ENCODE measurements around the gene ZNF324. TPM values are rescaled to one million over a fixed set of nuclear protein-coding genes. Genes with fewer than 3 reads are reported as not detected.
"Not testable (repeated sequence)": the region's sequence is repeated elsewhere in the genome, so short reads cannot be mapped to it uniquely, and the experiment has no call there.

ZNF324 gene
- total RNA-seq, 1 experiment from 2014 or later = 11.6 TPM

GRCh38 chr19:58469241-58470013 is 2.5 kb downstream of the ZNF324 start:
- in situ Hi-C loops (cut with HindIII; ENCODE audit: low sequenced_read_pairs) = no loop called here
- DNase-seq (ENCODE audit: low spot score) = no peak

- DNase-seq (ENCODE audit: low spot score); in situ Hi-C loops (cut with HindIII; ENCODE audit: low sequenced_read_pairs): not testable (repeated sequence)
Measured at GRCh38 chr19:58470837-58471543, 4.1 kb downstream of the ZNF324 start.

- DNase-seq (ENCODE audit: low spot score) = no peak
- in situ Hi-C loops (cut with HindIII; ENCODE audit: low sequenced_read_pairs) = no loop called here
Measured at GRCh38 chr19:58471736-58472135, 4.9 kb downstream of the ZNF324 start.

- in situ Hi-C loops (cut with HindIII; ENCODE audit: low sequenced_read_pairs) = no loop called here
- no peak for DNase-seq (ENCODE audit: low spot score)
Measured at GRCh38 chr19:58473775-58474174, 6.9 kb downstream of the ZNF324 start.

- in situ Hi-C loops (cut with HindIII; ENCODE audit: low sequenced_read_pairs) = no loop called here
- DNase-seq (ENCODE audit: low spot score) = no peak
Measured at GRCh38 chr19:58474291-58474996, 7.6 kb downstream of the ZNF324 start.

- in situ Hi-C loops (cut with HindIII; ENCODE audit: low sequenced_read_pairs) = no loop called here
- no peak for DNase-seq (ENCODE audit: low spot score)
Measured at GRCh38 chr19:58474997-58475713, 8.3 kb downstream of the ZNF324 start.

- in situ Hi-C loops (cut with HindIII; ENCODE audit: low sequenced_read_pairs) = no loop called here
- DNase-seq (ENCODE audit: low spot score) = peak; percentile 98
Measured at GRCh38 chr19:58475714-58476497, 9.0 kb downstream of the ZNF324 start, which contains the start of gene ZNF446. Gene ZNF446, plus strand, starts transcription at chr19:58476352. Its CDS starts 867 bp downstream, at chr19:58477219.

GRCh38 chr19:58476498-58477015 is 9.7 kb downstream of the ZNF324 start:
- DNase-seq (ENCODE audit: low spot score) = peak; percentile 17
- in situ Hi-C loops (cut with HindIII; ENCODE audit: low sequenced_read_pairs) = no loop called here

- no peak for DNase-seq (ENCODE audit: low spot score)
- in situ Hi-C loops (cut with HindIII; ENCODE audit: low sequenced_read_pairs) = no loop called here
Measured at GRCh38 chr19:58477130-58477529, 10.2 kb downstream of the ZNF324 start.

GRCh38 chr19:58477871-58478270 is 11.0 kb downstream of the ZNF324 start:
- no peak for DNase-seq (ENCODE audit: low spot score)

GRCh38 chr19:58479303-58479702 is 12.4 kb downstream of the ZNF324 start:
- DNase-seq (ENCODE audit: low spot score) = no peak
- in situ Hi-C loops (cut with HindIII; ENCODE audit: low sequenced_read_pairs) = no loop called here

More at GRCh38 chr19:58477871-58478270, 11.0 kb downstream of the ZNF324 start:
- in situ Hi-C loops (cut with HindIII; ENCODE audit: low sequenced_read_pairs) = no loop called here

- DNase-seq (ENCODE audit: low spot score) = no peak
- in situ Hi-C loops (cut with HindIII; ENCODE audit: low sequenced_read_pairs) = no loop called here
Measured at GRCh38 chr19:58479736-58480480, 13.0 kb downstream of the ZNF324 start.

- no peak for DNase-seq (ENCODE audit: low spot score)
- in situ Hi-C loops (cut with HindIII; ENCODE audit: low sequenced_read_pairs) = no loop called here
Measured at GRCh38 chr19:58480481-58480830, 13.6 kb downstream of the ZNF324 start.

GRCh38 chr19:58480831-58481230 is 14.0 kb downstream of the ZNF324 start:
- in situ Hi-C loops (cut with HindIII; ENCODE audit: low sequenced_read_pairs) = no loop called here
- no peak for DNase-seq (ENCODE audit: low spot score)

- in situ Hi-C loops (cut with HindIII; ENCODE audit: low sequenced_read_pairs) = no loop called here
- no peak for DNase-seq (ENCODE audit: low spot score)
Measured at GRCh38 chr19:58482372-58482771, 15.5 kb downstream of the ZNF324 start.

GRCh38 chr19:58483776-58484175 is 16.9 kb downstream of the ZNF324 start:
- DNase-seq (ENCODE audit: low spot score) = no peak
- in situ Hi-C loops (cut with HindIII; ENCODE audit: low sequenced_read_pairs) = no loop called here

GRCh38 chr19:58484349-58484748 is 17.5 kb downstream of the ZNF324 start:
- in situ Hi-C loops (cut with HindIII; ENCODE audit: low sequenced_read_pairs); DNase-seq (ENCODE audit: low spot score): not testable (repeated sequence)

- DNase-seq (ENCODE audit: low spot score) = no peak
- in situ Hi-C loops (cut with HindIII; ENCODE audit: low sequenced_read_pairs) = no loop called here
Measured at GRCh38 chr19:58491393-58491792, 24.5 kb downstream of the ZNF324 start.
